Measurements from ENCODE around the gene ACTL6B. TPM values are rescaled to one million over a fixed set of nuclear protein-coding genes. Genes with fewer than 3 reads are reported as not detected.
A peak's percentile ranks its signal among the peaks of the same experiment; 100 is the strongest.

Gene ACTL6B
- total RNA-seq, 1 experiment from 2014 or later: not detected

- H3K36me3 ChIP-seq (ENCODE audit: control insufficient read depth, insufficient read depth, low read length): peaks cover 11% of the 10 kb centered on the region
- H3K4me3 ChIP-seq (ENCODE audit: low read depth, low read length): peak overlapping the region; percentile 100
- peak overlapping the region; percentile 85 for H3K4me3 Mint-ChIP-seq (ENCODE audit: unreplicated experiment)
- TF ChIP-seq CTCF (IDR thresholded peaks at IDR 0.05; ENCODE audit: insufficient read depth in 1 of 2, low read depth in 1 of 2, low read length in 1 of 2, severe bottlenecking in 1 of 2, unreplicated experiment in 1 of 2): no peak
- peaks cover 6% of the 10 kb centered on the region for H3K4me1 Mint-ChIP-seq (ENCODE audit: low read depth, unreplicated experiment)
- H3K27ac Mint-ChIP-seq (ENCODE audit: unreplicated experiment): peak overlapping the region; percentile 94
- no peaks in the 10 kb centered on the region for H3K27me3 ChIP-seq (replicated peaks; ENCODE audit: control insufficient read depth, insufficient read depth, low read length)
- intact Hi-C loops (cut with micrococcal nuclease; ENCODE audit: unreplicated experiment): no loop called here
- H3K4me1 ChIP-seq: no peaks in the 10 kb centered on the region; the same call in 1 of the 2 replicates
- CTCF ChIA-PET: interaction anchor here (0.6 to 1.6 kb wide), 2 partner anchors 31 to 62 kb away, joined by 4 to 5 read pairs; partner anchors contain the start of genes MOSPD3 and POP7
- POLR2A ChIA-PET: interaction anchor here (0.7 to 1.1 kb wide), 2 partner anchors 19 to 62 kb away, joined by 3 read pairs; partner anchors contain the start of genes GIGYF1 and MOSPD3
- BruUV-seq (replicated peaks): TSS peak; percentile 18
- no peaks in the 10 kb centered on the region for H3K27me3 Mint-ChIP-seq (ENCODE audit: insufficient read depth, unreplicated experiment)
- DNase-seq: peak in 1 of 2 experiments; percentile 35
- H3K9me3 ChIP-seq: no peaks in the 10 kb centered on the region
- no peaks in the 10 kb centered on the region for H3K9me3 Mint-ChIP-seq (ENCODE audit: unreplicated experiment)
- peaks cover 46% of the 10 kb centered on the region for H3K36me3 Mint-ChIP-seq (ENCODE audit: insufficient read depth, unreplicated experiment)
Observed at GRCh38 chr7:100674411-100675104, 18.3 kb upstream of the ACTL6B start.

GRCh38 chr7:100673942-100674410 is 17.7 kb upstream of the ACTL6B start:
- Histone ChIP-seq H3K9me3 (no peaks in the 10 kb centered on the region), H3K4me3 (ENCODE audit: low read depth, low read length) (peak overlapping the region; percentile 100), H3K36me3 (ENCODE audit: control insufficient read depth, insufficient read depth, low read length) (peaks cover 9% of the 10 kb centered on the region), H3K4me1 (no peaks in the 10 kb centered on the region), H3K27me3 (replicated peaks; ENCODE audit: control insufficient read depth, insufficient read depth, low read length) (no peaks in the 10 kb centered on the region)
- POLR2A ChIA-PET: interaction anchor here (0.7 kb wide), 1 partner anchor 20 kb away, joined by 3 read pairs; the partner anchor contains the start of gene GIGYF1
- no peak for DNase-seq
- TF ChIP-seq CTCF (IDR thresholded peaks at IDR 0.05; ENCODE audit: insufficient read depth in 1 of 2, low read depth in 1 of 2, low read length in 1 of 2, severe bottlenecking in 1 of 2, unreplicated experiment in 1 of 2): no peak
- BruUV-seq (replicated peaks): no TSS peak
- H3K4me3 Mint-ChIP-seq (ENCODE audit: unreplicated experiment): peak overlapping the region; percentile 85
- intact Hi-C loops (cut with micrococcal nuclease; ENCODE audit: unreplicated experiment): loop anchor here (1.0 to 2.0 kb wide), 5 partner anchors 21 to 88 kb away; partner anchors contain the start of genes FBXO24, LRCH4 and MOSPD3
- H3K4me1 Mint-ChIP-seq (ENCODE audit: low read depth, unreplicated experiment): peaks cover under 1% of the 10 kb centered on the region
- no peaks in the 10 kb centered on the region for H3K9me3 Mint-ChIP-seq (ENCODE audit: unreplicated experiment)
- H3K36me3 Mint-ChIP-seq (ENCODE audit: insufficient read depth, unreplicated experiment): peaks cover 40% of the 10 kb centered on the region
- no peaks in the 10 kb centered on the region for H3K27me3 Mint-ChIP-seq (ENCODE audit: insufficient read depth, unreplicated experiment)
- CTCF ChIA-PET: interaction anchor here (0.6 to 1.6 kb wide), 2 partner anchors 32 to 61 kb away, joined by 4 to 5 read pairs; partner anchors contain the start of genes MOSPD3 and POP7
- H3K27ac Mint-ChIP-seq (ENCODE audit: unreplicated experiment): peak overlapping the region; percentile 94

GRCh38 chr7:100673302-100673941 is 17.2 kb upstream of the ACTL6B start, which contains the start of gene GNB2:
GNB2 (plus strand) TSS chr7:100673740; CDS start chr7:100676266, 2,526 bp downstream.
- Mint-ChIP-seq H3K27me3 (ENCODE audit: insufficient read depth, unreplicated experiment) (no peaks in the 10 kb centered on the region), H3K27ac (ENCODE audit: unreplicated experiment) (peak within 1 kb of the TSS; percentile 94), H3K9me3 (ENCODE audit: unreplicated experiment) (no peaks in the 10 kb centered on the region), H3K4me1 (ENCODE audit: low read depth, unreplicated experiment) (no peaks in the 10 kb centered on the region), H3K4me3 (ENCODE audit: unreplicated experiment) (peak within 1 kb of the TSS; percentile 85), H3K36me3 (ENCODE audit: insufficient read depth, unreplicated experiment) (peaks cover 34% of the 10 kb centered on the region)
- BruUV-seq (replicated peaks): no TSS peak
- Histone ChIP-seq H3K9me3 (no peaks in the 10 kb centered on the region), H3K36me3 (ENCODE audit: control insufficient read depth, insufficient read depth, low read length) (peaks cover 7% of the 10 kb centered on the region), H3K4me1 (no peaks in the 10 kb centered on the region), H3K27me3 (replicated peaks; ENCODE audit: control insufficient read depth, insufficient read depth, low read length) (no peaks in the 10 kb centered on the region), H3K4me3 (ENCODE audit: low read depth, low read length) (peak within 1 kb of the TSS; percentile 100)
- CTCF ChIA-PET: interaction anchor here (0.6 to 1.0 kb wide), 8 partner anchors 18 to 154 kb away, joined by 3 to 10 read pairs (median 5); partner anchors contain the start of genes EPHB4, MOSPD3, PCOLCE and POP7
- intact Hi-C loops (cut with micrococcal nuclease; ENCODE audit: unreplicated experiment): loop anchor here (1.0 to 2.0 kb wide), 5 partner anchors 21 to 87 kb away; partner anchors contain the start of genes FBXO24, LRCH4 and MOSPD3
- no peak for TF ChIP-seq CTCF (IDR thresholded peaks at IDR 0.05; ENCODE audit: insufficient read depth in 1 of 2, low read depth in 1 of 2, low read length in 1 of 2, severe bottlenecking in 1 of 2, unreplicated experiment in 1 of 2)
- POLR2A ChIA-PET: interaction anchor here (0.8 to 1.0 kb wide), 6 partner anchors 20 to 87 kb away, joined by 3 to 6 read pairs (median 5); partner anchors contain the start of genes FBXO24, GIGYF1, LRCH4 and MOSPD3
- DNase-seq: peak; percentile 100

Data from Caco-2 (cell line).